Measurements from ENCODE around the gene RMI2.

DNA sequence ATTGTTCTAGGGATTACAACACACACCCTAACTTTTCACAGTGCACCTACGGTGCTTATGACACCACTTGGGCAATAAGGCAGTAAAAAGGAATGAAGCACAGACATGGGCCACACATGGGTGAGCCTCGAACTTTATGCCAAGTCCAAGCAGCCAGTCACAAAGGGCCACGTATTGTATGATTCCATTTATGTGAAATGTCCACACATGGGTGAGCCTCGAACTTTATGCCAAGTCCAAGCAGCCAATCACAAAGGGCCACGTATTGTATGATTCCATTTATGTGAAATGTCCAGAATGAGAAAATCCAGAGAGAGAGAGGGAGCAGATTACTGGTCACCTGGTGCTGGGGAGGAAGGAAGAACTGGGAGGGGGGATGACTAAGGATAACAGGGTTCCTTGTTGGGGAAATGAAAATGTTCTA, 22.2 kb downstream of the RMI2 start:
- TF ChIP-seq POLR2A (IDR thresholded peaks at IDR 0.05; ENCODE audit: low read depth, low read length): no peak
- TF ChIP-seq TAF1 (IDR thresholded peaks at IDR 0.05; ENCODE audit: borderline replicate concordance, low read depth, low read length): no peak
- TF ChIP-seq POLR2AphosphoS5 (IDR thresholded peaks at IDR 0.05; ENCODE audit: low read depth, low read length): no peak

Data from GM12892 (cell line).